Measurements from ENCODE around the gene LBR.
"Not testable (repeated sequence)": the region's sequence is repeated elsewhere in the genome, so short reads cannot be mapped to it uniquely, and the experiment has no call there.

Gene LBR

DNA sequence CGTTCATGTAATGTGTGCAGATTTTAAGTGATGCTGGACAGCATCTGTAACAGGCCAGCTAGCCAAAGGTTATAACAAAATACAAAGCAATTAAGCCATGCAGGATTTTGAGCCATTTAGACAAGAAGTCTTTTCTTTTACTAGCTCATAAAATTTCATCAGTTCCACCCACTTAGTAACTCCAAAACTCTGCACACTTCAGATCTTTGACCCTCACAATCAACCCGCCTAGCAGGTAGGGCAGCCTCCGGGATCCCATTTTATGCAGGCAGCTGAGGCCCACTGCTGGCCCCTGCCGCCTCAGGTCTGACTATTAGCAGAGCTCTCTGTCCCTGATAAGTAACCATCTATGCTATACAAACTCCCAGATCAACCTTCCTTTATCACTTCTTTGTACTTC, 9.2 kb downstream of the LBR start:
- no peak for DNase-seq

DNA sequence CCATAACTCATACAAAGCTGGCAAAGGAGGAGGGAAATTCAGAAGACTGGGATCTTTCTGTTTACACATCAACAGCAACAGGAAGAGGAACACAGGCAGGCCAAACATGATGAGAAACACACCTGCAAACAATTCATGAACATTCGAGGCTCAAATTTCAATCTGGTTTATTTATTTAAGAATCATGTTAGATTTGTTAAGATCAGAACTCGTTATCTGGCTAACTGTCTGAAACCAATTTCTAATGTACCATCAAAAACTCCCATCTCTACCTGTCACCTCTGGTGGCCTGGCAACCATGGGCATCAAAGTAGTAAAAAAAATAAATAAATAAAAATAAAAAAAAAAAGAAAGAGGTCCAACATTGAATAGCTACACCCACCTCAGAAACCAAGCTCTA, 9.8 kb downstream of the LBR start:
- DNase-seq: no peak

DNA sequence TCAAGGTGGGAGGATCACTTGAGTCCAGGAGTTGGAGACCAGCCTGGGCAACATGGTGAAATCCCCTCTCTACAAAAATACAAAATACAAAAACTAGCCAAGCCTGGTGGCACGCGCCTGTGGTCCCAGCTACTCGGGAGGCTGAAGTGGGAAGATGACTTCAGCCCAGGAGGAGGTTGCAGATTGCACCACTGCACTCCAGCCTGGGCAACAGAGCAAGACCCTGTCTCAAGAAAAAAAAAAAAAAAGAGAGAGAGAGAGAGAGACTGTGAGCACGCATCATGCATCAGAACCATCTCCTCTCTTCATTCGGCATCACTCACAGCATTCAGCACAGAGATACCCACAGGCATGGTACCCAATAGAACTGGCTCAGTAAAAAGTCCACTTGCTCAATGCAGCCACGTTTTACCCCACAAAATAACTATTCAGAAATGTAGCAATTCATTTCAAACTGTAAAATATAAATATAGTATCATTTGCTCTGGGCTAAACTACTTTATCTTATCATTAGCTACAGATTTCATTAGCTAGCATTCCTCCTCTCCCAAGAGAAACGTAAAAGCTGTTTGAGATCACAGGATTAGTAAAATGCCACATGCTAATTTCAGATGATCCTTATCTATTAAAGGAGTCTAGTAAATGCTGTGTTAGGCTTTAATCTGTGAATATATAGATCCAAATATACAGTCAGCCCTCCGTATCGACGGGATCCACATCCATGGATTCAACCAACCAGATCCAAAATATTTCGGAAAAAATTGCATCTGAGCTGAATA, 11.7 kb downstream of the LBR start:
- no peak for DNase-seq

DNA sequence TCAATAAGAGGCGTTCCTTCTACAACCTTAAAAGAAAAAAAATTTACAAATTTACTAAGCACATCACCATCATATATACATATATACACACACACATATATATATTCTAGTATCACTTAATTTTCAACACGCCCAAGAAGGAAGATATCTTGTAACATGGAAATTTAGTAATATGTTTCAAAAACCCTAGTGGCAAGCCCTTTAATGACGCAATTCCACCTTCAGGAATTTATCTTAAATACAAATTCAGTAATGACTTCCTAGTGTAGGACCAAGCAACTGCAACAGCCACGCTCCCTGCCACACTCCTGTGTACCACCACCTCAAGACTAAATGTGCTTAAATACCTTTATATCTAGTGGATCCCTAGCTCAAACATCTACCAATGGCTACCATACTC, 12.5 kb downstream of the LBR start:
- no peak for DNase-seq

DNA sequence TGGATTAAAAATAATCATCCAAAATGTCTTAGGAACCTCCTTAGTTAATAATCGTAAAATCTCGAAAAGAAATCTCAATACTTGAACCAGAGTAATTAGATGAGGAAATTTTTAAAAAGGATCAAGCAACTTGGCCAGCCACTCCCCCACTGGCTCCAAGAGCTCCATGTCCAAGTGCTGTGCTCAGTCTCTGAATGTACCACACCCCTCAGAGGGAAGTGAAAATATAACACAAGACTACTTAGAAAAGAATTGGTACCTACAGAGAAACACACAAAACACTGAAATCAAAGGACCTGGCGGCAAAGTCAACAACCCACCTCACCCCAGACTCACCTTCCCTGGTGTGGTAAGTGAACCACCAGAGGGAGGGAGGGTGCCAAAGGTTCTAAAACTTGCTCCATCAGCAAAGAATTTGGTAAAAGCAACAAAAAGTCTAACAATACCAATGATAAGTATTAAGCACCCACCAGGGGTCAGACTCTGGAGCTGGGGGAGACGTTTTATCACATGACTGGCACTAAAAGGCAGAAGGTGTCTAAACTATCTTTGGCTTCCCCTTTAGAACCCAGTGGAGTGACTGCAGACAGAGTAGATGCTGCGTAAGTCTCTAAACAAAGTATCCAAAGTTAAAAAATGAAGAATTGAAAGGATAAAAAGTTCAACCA, 14.0 kb downstream of the LBR start:
- no peak for DNase-seq

DNA sequence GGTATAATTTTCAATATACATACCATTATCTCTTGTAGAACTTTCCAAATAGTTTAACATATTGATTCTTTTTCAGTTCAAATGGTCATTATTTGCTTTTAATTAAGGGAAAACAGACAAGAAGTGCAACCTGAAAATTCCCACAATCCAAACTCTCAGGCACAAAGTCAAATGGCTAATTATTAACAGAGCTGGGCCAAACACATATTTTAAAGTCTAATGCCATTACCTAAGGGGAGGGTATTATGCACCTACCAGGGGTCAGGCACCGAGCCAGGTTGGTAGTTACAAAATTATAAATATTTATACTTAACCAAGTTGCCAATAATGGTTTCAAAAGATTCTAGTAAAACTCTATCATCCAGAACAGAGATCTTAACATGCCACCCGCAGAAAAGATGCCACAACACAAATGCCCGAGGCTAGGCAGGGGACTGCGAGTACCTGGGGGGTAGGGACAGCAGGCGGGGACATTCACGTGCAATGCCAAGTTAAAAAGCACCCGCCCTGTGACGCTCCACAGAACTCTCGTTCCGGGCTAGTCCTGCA, 15.0 kb downstream of the LBR start:
- DNase-seq: no peak

DNA sequence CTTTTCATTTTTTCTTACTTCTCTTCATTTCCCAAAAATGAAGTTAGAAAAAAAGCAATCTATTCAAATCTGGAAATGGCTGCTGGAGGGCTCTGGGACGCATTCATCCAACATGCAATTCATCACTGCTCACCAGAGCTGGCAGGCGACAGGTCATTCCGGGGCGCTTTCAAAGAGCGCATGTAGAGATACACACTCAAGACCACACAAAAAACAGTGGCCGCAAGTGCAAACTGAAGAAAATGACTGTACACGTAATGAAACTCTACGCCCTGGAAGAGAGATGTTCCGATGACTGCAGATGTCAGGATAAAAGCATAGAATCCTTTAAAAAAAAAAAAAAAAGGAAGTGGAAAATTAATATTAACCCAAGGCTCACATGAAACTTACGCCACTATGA, 15.5 kb downstream of the LBR start:
- no peak for DNase-seq

DNA sequence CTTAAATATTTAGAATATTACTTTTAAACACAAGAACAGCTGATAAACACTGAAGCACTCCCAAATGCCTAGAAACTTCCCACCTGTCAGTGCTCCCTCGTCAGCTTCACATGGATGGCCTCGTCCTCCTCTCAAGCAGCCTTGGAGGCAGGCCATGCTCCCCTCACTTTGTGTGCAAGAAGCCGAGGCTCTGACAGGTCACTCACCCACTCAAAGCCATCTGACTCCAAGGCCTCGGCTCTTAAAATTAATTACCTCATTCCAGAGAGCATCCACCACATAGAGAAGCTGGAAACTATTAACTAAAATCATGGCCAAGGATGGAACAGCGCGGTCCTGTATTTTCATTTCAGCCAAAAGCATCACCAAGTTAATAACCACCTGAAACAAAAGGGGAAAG, 17.8 kb downstream of the LBR start:
- no peak for DNase-seq

DNA sequence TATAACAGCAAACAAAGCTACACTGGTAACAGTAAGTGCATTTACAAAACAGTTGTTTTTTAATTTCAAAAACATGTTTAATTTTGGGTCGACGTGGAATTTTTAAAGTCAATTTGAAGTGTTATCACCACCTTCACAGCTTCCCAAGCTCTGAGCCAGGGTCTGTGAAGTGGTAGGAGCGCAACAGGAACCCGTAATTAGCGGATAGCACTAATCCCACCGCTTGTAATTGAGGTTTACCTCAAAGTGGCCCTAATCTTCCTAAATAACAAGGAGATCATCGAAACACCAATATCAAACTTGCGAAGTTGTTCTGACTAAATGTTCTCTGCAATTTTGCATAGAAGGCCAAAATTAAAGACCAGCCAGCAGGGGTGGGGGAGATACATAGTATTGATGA, 18.8 kb downstream of the LBR start:
- DNase-seq: no peak

DNA sequence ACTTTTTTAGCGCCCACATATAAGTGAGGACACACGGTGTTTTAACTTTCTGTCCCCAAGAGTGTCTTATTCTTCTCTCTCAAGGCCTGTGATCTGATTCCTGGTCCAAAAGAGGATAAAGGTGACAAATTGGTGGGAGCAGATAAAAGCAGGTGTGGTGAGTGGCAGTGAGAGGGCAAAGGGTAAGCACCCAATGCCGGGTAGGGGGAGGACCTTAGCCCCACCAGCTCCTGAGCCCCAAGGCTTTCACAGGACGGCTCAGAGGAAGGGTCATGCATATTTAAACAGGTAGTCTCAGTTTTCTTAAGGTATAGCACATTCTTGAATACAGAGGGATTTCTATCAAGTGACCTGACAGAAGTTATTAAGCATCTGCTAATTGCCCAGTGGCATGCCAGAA, 19.6 kb downstream of the LBR start:
- DNase-seq: no peak

DNA sequence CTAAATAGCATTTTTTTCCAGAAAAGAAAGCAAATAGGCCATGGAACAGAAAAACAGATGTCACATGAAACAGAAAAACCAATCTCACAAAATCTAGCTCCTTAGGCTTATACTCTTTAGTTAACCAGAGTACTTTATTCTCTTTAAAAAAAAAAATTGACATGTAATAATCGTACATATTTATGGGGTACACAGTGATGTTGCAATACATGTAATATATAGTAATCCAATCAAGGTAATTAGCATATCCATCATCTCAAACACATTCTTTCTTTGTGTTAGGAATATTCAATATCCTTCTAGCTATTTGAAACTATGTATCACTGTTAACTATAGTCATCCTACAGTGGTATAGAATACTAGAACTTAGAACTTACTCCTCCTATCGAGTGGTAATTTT, 20.1 kb downstream of the LBR start:
- DNase-seq: no peak

DNA sequence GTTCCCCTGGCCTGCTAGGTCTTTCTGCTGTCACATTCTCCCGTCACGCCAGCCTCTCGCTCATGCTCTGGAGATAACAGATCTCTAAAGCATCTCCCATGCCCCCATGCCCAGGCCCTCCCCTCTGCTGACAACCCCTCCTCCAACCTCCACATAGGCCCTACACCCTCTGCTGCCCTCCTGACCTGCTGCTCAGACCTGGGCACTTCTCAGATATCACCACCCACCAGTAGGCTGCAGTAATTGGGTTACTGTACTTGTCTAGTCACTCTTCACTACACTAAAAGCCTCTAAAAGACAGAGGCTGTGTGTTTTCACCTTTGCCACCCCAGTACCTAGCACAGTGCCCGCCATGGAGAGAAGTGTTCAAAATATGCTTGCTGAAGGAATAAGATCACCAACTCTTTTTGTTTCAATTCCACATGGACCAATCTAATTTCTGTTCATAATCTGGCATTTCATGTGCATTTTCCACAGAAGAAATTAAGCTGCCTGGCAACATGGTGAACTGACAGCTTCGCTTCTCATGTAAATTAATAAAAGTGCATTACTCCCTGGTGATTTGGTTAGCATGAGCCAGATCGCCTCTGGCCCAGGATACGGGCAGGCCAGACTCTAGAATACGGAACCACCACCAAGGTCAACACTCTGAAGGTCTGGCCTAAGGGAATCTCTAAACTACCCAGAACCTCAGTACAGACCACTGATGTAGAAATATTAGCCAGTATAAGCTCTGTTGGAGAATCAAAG, 20.7 kb downstream of the LBR start:
- DNase-seq: no peak

DNA sequence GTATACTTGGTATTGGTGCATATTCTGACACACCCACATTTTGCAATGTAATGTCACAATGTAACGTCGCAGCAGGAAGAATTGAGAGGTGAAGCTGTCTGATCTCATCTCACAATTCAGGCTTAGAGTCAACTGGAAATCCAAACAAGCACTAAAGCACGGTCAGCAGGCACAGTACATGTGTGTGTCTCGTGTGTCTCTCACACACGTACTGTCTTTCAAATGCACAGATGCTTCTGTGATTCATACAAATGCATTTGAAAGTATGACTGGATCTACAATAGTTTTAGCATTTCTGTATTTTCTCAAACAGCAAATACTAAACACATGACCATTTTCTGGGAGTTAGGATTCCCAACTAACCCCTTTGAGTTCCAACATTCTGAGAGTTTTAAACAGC, 26.9 kb downstream of the LBR start:
- no peak for DNase-seq

DNA sequence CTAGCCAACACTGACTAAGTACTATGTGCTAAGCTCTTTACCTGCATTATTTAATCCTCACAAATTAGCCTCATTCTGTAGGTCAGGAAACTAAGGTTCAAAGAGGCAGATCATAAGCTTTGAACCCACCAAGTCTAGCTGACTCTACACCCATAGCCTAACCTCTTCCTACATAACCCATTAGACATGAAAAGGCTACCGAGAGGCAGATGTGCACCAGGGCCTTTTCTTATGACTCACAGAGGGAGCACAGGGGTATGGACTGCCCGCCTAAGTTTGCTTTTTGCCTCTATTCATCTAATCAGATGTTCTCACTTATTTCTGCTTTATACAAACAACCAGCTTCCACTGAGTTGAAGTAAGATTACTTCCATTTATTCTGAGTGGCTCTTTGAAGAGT, 31.5 kb downstream of the LBR start:
- DNase-seq: no peak

DNA sequence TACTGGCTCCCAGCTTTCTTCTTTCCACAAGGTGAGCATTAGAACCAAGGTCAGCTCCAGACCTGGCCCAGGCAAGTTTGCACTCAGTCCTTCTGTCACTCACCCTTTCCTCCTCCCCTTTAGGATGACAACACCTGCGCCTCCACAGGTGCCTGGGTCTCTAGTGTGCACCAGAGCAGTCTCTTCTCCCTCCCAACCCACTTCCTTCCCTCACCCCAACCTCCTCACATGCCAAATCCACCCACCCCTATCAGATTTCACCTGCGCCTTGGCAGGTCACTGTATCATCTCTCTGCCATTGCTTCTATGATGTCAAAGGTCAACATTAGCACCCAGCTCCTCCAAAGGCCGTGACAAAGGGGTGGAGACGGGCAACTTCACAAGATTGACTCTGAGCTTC, 38.0 kb downstream of the LBR start:
- DNase-seq: no peak

DNA sequence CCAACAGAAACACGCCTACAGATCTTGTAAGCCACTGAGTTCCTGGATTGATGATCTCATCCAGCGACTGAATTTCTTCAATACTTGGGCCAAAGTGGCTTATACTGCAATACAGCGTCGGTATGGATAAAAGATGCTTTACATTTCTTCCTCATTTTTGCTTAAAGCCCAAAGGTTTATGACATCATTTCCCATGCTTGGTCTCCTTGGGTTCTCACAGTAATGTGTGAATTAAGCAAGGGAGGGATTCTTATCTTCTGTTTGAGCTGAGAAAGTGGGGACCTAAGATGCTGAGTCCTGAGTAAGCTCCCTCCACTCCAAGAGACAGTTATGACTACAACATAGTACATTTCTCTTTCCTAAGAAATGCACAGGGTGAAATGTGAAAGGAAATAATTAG, 39.5 kb downstream of the LBR start:
- DNase-seq: no peak

DNA sequence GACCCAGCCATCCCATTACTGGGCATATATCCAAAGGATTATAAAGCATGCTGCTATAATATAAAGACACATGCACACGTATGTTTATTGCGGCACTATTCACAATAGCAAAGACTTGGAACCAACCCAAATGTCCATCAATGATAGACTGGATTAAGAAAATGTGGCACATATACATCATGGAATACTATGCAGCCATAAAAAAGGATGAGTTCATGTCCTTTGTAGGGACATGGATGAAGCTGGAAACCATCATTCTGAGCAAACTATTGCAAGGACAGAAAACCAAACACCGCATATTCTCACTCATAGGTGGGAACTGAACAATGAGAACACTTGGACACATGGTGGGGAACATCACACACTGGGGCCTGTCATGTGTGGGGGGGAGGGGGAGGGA, 41.0 kb downstream of the LBR start:
- not testable (repeated sequence) for DNase-seq

DNA sequence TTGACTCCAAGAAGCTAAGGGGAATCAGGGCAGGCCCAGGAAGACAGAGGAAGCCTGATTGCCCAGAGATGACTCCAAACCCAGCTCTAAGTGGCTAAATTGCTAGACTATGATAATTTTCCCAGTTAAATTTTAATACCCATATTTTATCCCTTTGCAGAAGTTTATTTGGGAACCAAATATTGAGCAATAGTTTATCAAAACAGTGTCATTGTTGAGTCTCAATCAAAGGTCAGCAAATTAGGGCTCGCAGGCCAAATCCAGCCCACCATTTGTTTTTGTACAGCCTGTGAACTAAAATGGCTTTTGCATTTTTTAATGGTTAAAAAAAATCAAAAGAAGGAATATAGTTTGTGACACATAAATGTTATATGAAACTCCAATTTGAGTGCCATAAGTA, 47.1 kb downstream of the LBR start:
- DNase-seq: no peak

DNA sequence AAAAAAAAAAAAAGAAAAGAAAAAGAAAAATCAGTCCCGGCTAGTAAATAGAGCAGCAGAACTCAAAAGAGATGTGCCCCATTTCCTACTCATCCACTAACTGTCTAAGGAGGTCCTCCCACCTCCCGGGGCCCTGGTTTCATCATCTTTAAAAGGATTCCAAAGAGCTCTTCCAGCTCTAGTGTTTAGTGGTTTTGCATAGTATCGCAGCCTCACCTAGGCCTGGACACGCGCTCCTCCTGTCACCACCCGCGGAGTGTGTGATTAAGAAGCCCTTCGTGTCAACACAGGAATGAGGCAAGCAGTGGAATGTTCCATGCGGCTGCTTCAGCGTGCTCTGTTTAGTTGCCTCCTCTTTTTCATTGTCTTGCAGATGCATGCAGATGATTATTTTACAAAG, 49.0 kb downstream of the LBR start:
- no peak for DNase-seq

DNA sequence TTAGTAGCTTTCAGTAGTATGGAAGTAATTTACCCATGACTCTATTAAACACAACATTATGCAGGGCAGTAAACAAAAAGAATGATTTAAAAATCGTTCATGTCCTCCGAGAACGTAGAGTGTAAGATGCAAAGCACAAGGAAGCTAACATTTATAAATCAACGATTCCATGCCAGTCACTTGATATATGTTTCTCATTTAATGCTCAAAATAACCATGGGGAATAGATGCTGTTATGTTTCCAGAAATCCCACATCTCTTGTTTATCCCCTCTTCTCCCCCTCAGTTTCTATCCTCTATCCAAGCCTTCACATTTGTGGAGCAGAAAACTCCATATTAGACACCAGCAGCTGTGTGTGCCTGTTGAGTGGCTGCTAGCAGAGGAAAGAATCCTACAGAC, 52.8 kb downstream of the LBR start:
- DNase-seq: no peak

DNA sequence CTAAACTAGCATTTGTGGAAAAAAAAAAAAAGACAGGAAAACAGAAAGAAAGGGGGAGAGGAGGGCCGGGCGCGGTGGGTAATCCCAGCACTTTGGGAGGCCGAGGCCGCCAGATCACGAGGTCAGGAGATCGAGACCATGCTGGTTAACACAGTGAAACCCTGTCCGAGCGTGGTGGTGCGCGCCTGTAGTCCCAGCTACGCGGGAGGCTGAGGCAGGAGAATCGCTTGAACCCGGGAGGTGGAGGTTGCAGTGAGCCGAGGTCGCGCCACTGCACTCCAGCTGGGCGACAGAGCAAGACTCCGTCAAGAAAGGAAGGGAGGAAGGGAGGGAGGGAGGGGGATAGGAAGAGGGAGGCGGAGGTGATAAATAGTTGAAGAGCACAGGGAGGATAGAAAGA, 54.7 kb downstream of the LBR start:
- DNase-seq: no peak

DNA sequence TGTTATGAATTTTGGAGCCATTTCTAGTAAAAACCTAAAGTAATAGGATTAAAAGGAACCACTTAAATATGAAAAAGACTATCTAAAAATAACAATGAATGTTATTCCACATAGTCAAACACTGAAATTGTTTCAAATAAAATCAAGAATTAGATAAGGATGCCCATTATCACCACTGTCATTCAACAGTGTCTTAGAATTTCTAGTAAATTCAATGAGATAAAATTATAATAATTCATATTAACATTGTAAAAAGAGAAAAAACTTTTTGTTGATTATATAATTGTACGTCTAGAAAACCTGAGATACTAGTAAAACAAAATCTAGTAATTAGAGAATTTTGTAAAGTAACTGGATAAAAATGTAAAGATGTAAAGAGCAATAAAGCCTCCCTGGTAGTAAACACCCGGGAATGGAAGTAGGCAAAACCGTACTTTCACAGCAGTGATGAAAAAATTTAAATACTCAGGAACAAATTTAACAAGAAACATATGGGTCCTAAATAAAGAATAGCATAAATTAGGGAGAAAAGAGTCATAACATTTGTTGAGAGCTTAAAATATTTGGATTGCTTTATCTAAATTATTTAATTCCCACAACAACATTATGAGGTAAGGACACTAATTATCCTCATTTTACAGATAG, 56.4 kb downstream of the LBR start:
- no peak for DNase-seq

DNA sequence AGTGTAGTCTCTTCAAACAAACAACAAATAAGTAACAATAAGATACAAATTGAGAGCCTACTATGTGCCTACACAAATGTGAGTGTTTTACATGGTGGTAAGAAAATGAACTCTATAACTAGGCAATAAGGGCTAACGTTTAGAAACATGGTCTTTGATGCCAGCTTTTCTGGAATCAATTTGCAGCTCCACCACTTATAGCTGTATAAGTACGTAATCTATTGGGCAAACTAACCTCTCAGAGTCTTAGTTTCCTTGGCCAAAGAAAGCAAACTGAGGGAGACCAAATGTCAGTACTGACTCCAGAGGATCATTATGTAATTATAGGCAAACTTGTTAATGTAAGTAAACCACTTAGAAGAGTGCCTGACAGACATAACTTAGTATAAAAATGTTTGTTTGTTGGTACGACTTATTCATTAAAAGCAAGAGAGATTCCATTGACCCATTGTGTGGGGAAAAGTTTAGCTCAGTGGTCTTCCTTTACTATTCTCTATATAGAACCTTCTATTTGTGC, 59.7 kb downstream of the LBR start:
- DNase-seq: no peak
